GM18499 (cell line): Measurements from ENCODE around the gene CTSA.
"Not testable (repeated sequence)": the region's sequence is repeated elsewhere in the genome, so short reads cannot be mapped to it uniquely, and the experiment has no call there.

Experiments
- ATAC-seq: cut with Tn5 transposase; IDR thresholded peaks from one replicate; pipeline ENCODE4 v1.9.1; 2021; ENCODE audit warnings: moderate number of reproducible peaks; ENCODE audit not compliant: insufficient read depth, unreplicated experiment

CTSA gene

DNA sequence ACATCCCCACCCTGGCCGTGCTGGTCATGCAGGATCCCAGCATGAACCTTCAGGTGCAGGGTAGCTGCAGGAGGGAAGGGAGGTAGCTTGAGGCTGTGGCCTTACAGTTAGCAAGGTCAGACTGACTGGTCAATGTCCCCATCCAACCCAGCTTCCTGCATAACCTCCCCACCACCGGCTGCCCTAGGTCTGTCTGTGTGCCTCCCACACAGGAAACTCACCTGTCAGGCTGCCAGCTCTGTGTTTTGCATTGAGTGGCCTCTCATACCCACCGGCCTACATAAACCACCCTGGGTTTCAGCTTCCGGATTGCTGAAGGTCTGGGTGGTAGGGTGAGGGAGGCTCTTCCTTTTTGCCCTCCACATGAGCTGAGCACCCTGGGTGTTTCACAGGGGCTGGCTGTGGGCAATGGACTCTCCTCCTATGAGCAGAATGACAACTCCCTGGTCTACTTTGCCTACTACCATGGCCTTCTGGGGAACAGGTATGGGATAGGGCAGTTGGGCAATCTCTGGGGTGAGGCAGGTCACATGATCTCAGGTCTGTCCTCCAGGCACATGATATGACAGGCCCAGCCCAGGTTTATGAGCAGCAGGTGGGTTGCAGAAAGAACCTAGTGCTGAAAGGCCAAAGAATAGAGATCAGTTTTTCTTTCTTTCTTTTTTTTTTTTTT is 1.8 kb downstream of the CTSA start:
- no peak for ATAC-seq

DNA sequence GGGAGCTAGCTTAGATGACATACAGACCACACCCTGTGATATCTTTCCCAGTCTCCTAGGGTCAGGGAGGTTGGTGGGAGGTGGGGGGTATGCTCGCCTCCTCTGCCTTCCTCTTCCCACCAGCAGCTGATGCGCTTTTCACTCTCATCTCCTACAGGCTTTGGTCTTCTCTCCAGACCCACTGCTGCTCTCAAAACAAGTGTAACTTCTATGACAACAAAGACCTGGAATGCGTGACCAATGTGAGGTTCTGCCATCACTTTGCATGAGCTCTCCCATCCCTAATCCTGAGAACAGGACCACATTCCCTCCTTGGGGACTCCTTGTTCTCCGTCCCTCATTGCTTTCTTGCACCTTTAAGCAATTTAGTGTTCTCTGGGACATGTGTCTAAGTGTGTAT is 2.7 kb downstream of the CTSA start:
- no peak for ATAC-seq

- ATAC-seq: no peak
These were observed 3.7 kb downstream of the CTSA start for GRCh38 chr20:45894797-45895196.

DNA sequence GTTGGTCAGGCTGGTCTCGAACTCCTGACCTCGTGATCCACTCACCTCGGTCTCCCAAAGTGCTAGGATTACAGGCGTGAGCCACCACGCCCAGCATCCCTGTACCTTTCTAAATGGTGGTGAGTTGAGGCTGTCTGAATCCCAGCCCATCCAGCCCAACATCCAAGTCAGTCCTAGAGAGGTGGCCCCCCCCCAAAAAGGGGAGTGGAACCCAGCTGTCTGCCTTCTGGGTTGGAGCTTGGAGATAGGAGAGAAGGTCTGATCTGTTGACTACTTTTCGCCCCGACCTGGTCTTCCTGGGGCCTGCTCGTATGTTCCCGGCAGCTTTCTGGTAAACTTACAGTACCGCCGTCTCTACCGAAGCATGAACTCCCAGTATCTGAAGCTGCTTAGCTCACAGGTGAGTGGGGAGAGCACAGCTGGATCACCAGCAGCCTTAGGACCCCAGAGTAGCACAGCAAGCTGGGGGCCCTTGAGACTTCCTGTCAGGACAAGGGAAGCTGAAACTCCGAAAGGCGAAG is 5.6 kb downstream of the CTSA start:
- no peak for ATAC-seq

DNA sequence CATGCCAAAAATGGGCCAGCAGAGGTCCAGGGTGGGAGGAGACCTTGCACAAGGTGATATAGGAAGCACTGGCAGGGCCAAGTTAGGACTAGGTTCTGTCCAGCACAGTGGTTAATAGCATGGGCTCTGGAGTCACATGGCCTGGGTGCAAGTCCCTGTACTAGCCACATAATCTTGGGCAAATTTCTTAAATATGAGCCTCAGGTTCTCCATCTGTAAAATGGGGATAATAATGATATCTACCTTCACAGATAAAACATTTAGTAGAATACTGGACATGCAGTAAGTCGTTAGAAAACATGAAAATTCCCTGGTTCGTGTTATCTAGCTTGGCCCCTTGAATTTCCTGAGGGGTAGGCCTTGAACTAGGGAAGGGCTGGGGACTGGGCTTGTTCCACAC is 6.2 kb downstream of the CTSA start:
- ATAC-seq: no peak

DNA sequence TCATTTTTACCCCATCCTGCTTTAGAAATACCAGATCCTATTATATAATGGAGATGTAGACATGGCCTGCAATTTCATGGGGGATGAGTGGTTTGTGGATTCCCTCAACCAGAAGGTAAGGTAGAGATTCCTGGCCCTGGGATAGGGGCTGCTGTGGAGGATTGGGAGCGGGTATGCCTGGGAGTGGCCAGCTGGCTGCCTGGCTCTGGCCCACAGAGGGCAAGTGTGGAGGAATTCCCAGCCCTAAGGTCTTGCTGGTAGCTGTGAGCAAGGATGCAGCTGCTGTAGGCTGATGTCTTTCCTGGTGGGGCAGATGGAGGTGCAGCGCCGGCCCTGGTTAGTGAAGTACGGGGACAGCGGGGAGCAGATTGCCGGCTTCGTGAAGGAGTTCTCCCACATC is 6.6 kb downstream of the CTSA start:
- ATAC-seq: no peak

DNA sequence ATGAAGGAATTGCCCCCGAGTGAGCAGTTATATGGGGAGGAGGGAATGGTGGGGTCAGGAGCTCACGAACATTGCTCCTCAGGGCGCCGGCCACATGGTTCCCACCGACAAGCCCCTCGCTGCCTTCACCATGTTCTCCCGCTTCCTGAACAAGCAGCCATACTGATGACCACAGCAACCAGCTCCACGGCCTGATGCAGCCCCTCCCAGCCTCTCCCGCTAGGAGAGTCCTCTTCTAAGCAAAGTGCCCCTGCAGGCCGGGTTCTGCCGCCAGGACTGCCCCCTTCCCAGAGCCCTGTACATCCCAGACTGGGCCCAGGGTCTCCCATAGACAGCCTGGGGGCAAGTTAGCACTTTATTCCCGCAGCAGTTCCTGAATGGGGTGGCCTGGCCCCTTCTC is 7.2 kb downstream of the CTSA start:
- no peak for ATAC-seq

- ATAC-seq: no peak
These were observed 8.1 kb downstream of the CTSA start for GRCh38 chr20:45899046-45899835.

DNA sequence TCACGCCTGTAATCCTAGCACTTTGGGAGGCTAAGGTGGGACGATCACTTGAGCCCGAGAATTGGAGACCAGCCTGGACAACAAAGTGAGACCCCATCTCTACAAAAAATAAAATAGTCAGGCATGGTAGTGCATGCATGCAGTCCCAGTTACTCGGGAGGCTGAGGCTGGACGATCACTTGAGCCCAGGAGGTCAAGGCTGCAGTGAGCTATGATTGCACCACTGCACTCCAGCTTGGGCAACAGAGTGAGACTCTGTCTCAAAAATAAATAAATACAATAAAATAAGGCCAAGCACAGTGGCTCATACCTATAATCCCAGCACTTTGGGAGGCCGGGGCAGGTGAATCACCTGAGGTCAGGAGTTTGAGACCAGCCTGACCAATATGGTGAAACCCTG is 10.2 kb downstream of the CTSA start:
- ATAC-seq: not testable (repeated sequence)

DNA sequence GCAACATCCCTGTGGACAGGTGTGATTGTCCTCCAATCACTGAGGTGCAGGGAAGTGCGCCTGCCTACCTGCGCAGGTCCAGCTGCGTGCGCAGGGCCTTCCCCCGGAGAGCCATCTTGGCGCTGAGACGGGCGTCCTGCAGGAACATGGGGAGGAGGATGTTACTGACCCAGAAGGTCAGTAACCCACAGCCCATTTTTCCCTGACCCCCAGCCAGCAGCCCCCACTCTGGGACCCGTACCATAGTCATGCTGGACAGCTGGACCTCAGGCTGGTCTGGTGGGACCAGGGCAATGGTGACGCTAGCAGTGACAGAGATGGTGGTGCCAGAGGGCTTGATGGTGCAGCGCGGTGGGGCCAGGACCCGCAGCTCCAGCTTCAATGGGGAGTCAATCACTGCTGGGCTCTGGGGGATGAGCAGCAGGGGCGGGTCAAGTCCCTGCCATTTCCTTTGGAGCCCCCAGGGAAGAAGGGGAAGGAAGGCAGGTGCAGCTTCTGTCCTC is 11.1 kb downstream of the CTSA start:
- ATAC-seq: no peak

DNA sequence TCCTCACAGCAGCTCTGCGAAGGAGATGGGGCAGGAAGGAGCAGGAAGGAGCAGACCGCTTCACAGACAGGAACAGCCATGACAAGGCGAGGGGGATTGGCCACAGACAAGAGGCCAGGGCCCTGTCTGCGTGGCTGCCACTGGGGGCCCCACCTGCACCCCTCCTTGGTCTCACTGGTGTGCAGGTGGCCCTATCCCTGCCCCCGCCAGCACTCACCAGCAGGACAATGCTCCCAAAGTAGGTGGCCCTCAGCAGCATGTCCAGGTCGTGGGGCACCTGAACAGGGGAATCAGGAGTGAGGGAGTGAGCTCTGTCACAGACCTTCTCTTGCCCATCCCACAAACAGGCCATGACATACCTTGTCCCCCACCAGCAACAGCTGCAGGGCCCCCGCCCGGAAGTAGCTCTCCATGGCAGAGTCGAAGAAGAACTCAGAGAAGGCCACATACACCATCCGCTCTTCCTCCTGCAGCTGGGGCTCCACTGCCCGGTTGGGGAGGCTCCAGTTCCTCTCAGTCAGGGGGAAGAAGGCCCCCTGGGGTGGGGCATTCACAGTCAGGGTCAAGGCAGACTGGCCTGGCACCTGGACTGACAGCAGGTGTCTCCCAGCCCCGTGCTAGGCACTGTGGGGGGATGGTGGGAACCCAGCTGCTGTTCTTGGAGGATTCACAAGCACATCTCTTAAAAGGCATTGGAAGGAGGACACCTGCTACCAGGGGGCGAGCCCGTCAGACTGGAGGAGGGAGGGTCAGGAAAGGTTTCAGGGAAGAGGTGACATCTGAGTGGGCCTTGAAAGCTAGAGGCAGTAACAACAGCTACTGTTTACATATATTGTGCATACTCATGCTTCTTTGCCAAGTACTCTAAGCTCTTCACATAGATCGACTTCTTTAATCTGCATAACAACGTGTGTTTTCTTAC is 13.7 kb downstream of the CTSA start:
- ATAC-seq: no peak

GRCh38 chr20:45905505-45906079 is 14.5 kb downstream of the CTSA start:
- no peak for ATAC-seq

DNA sequence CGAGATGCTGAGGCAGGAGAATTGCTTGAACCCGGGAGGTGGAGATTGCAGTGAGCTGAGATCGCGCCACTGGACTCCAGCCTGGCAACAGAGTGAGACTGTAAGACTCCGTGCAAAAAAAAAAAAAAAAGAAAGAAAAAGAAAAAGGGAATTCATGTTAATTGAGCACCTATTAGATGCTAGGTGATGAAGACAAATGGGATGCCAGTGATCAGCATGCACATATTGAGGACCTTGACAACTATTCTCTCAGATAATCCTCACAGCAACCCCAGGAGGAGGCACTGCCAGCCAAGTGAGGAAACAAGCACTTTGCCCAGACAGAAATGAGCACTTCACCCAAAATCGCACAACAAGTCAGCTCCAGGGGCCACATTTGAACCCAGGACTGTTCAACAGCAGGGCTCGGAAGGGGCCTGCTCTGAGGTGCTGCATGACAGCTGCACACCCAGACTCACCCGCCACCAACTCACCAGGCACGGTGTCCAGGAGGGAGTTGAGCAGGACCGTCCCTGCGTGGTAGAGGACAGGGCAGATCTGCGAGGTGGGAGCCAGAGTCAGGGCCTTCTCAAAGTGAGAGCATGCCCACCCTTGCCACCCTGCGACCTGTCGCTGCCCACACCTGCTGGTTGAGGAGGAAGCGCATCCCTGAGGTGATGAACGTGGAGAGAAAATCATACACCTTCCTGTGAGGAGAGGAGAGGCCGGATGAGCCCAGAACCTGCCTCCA is 16.2 kb downstream of the CTSA start:
- ATAC-seq: no peak

DNA sequence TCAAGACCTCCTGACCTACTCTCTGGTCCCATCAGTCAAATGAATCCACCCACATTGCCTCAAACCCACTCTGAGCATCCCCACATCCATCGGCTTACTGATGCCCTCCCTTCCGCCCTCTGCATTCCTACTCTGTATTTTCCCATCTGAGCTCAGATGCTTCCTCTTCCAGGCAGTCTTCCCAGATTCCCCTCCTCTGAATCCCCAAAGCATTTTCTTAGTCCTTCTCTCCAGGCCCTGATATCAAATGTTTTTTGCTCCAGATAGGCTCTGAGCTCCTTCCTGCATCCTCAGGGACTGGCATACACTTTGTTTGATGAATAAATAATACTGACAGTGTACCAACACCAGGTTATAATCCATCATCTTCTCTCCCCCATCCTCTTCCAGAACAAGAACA is 16.9 kb downstream of the CTSA start:
- ATAC-seq: no peak

DNA sequence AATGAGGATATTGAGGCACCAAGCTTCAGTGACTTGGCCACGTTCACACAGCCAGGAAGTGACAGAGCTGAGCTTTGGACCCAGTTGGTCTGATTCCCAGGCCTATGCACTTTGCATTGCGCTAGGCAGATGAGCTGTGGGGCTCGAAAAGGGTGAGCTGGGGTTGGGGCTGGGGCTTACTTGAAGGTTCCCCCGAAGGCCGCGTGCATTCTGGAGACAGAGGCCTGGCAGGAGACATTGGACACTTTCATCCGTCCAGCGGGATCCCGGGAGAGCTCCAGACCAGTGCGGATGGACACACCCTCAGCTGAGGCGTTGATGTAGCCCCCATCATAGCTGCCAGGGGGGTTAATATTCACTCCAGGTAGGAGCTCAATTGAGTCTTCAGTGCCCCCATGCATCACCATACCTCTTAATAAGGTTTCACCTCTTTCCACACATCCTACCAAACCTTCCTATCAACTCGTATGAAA is 18.2 kb downstream of the CTSA start:
- no peak for ATAC-seq

GRCh38 chr20:45909817-45910669 is 18.9 kb downstream of the CTSA start:
- no peak for ATAC-seq

DNA sequence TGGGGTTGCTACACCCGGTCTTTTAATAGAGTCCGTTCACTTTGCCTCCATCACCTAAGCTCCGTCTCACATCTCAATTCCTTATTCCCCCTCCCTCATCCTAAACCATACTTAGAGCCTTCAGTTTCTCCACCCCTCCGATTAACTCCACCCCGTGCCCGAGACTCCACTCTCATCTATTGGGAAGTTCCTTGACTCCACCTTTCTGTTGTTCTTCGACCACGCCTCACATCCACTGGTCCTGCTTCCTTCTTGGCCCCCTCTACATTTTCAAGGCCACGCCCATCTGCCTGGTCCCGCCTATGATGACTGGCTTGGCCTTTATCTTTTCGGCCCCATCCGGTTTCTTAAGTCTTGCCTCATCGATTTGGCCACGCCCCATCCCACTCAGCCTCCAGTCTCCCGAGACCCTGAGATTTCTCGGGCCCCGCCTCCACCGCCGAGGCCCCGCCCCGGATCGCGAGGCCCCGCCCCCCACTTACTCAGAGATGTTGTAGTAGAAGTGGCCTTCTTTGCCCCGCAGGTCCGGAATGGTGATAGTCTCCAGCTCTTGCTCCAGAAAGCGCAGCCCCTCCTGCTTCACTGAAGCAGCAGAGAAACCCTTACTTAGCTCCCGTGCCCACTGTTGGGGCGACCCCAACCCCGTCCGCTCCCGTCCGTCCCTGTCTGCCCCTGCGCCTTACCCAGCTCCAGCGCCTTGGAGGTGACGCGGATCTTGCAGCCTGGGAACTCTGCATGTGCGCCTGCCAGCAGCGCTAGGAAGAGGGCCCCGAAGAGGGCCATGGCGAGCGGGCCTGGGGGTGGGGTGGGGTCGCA is 19.7 kb downstream of the CTSA start:
- peak; percentile 82 for ATAC-seq
